Measurements from ENCODE around the gene IL1R1.

GRCh38 chr2:102144128-102144527 lies 1.6 kb downstream of the IL1R1 start:
- TF ChIP-seq CTCF (IDR thresholded peaks at IDR 0.05), result no peak
- TF ChIP-seq POLR2A (IDR thresholded peaks at IDR 0.05), result no peak
